DMS53 treated with DMSO at 0.1 percent for 48 hours (cell line): ENCODE results near the gene LMTK2.
A peak's percentile ranks its signal among the peaks of the same experiment; 100 is the strongest.

Experiments used
- DNase-seq: peaks from one replicate; lab custom pipeline; 2025; ENCODE audit not compliant: unreplicated experiment; lab: John Stamatoyannopoulos, UW

The LMTK2 gene

GRCh38 chr7:98200364-98200763, 93.7 kb downstream of the LMTK2 start:
- no peak for DNase-seq

DNA sequence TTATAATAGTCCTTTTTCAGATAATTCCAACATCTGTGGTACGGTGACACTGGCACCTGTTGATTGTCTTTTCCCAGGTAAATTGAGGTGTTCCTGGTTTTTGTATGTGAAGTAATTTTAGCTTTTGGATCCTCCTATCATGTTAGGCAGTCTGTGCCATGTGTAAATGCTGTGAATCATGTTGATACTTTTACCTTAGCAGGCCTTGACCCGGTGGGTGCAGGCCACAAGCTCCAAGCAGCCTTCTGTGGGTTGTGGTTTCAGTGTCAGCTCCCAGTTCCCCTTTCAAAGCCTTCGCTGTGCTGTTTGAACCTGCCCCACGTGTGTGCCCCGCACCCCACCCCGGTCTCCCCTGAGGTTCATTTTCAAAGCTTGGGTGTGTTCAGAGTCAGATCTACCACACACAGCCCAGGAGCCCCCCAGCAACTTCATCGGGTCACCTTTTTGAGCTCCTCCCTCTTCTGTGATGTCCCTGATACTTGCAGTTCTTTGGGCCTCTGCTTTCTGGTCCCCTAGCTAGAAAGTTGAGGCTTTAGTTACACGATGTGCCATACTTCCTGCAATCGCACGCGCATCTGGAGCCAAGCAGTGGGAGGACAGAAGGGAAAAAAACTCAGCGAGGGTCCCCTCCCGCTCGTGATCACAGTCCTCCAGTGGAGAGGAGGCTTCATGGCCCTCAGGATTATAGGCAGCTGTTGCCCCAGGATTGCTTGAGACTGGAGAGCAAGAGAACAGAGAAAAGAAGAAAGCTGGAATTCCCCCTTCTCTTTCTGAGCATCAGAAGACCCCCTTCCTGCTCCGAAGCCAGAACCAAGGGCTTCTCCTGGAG, 95.9 kb downstream of the LMTK2 start:
- no peak for DNase-seq

DNA sequence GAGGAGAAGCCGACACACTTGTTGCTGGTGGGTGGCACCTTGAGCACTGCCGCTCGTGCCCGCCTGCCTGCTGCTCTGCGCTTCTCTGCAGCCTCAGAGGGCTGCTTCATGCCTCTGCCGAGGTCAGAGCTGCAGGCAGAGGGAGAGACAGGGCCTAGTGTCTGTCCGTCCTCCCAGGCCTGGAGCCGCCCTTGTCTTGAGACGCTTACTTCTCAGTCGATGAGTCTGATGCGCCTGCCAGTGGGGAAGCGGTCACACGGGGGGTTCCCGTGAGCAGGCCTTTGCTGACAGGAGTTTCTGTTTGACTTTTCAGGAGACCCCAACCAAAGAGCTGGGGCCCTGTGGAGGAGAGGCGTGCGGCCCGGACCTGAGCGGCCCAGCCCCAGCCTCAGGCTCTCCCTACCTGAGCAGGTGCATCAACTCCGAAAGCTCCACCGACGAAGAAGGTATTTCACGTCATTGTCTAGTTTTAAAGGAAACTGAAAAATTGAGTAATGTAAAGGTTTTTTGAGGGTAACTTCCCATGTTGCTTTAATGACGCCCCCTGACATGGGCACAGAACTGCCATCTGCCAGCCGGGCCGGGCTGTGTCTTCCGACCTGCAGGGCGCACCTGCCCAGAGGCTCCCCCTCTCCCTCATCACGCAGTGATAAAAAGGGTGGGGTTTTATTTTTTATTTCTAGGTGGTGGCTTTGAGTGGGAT, 96.8 kb downstream of the LMTK2 start:
- no peak for DNase-seq

GRCh38 chr7:98203964-98204605, 97.4 kb downstream of the LMTK2 start:
- DNase-seq, result no peak

DNA sequence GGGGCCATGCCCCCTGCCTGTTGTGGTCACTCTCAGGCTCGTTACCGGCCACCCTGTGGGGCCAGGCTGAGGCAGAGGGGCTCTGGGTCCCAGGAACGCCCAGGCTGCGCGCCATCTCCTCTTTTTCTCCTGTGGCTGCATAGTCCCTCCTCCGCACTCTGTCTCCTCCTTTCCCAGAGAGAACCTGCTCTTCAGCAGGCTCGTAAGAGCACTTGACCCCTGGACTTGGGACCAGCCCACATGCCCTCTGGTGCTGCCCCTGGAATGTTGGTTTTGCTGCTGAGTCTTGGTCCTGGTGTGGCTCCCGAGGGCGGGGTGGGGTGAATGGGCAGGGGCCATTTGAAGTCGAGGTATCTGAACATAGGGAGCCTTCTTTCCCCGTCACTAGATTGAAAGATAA, 98.0 kb downstream of the LMTK2 start:
- peak; percentile 69 for DNase-seq

DNA sequence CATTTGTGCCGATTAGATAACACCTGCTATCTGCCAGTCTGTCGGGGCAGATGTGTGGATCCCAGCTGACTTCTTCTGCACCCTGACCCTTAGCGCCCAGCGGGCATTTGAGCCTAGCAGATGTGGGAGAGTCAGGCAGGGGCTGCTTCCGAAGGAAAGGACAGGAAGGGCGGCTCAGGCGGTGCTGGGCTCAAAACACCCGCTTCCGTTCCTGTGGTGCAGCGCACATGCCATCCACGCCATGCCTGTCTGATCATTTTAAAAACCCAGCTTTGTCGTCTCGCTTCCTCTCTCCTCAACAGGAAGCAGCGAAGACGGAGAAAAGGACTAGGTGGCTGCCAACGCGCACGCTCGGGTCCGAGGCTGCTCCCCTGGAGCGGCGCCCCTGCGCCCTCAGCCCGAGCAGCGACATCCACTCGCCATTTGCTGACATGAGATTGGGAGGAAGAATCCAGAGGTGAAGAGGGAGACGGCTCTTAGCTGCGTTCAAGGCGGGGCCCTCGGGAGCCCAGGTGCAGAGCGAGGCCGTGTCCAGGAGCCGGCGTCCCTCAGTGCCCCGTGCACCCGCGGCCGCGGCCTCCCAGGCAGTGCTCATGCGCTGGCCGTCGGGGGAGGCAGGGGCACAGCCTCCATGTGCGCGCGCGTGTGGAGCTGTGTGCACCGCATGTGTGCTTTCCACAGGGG, 98.6 kb downstream of the LMTK2 start:
- DNase-seq, result peak; percentile 40

GRCh38 chr7:98206451-98207330, 100.0 kb downstream of the LMTK2 start:
- DNase-seq, result no peak

GRCh38 chr7:98209166-98209920, 102.7 kb downstream of the LMTK2 start:
- no peak for DNase-seq

- peak; percentile 71 for DNase-seq
Measured at GRCh38 chr7:98210513-98211220, 104.0 kb downstream of the LMTK2 start.

DNA sequence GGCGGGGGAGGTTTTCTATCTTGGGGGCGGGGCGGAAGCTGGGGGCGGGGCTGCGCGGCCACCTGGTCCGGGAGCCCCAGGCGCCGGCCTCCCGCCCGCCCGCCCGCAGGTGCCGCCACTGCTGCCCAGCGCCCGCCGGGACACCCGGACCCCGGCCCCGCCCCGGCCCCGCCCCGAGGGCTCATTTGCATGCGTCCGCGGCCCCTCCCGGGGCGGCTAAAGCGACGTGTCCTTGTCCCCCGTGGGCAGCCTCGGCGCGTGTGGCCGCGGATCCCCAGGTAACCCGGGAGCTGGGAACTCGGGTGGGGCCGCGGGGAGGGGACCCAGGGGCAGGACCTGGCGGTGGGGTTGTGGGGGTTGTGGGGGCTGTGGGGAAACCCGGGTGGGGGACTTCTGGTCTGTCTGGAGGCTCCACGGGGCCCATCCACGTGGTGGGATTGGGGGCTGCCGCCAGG, 104.6 kb downstream of the LMTK2 start, which contains the start of gene BHLHA15:
Gene BHLHA15 (plus strand): TSS at position 219 of the 455 bp plus-strand sequence. CDS start 871 bp downstream, outside the sequence.
- peak; percentile 56 for DNase-seq

GRCh38 chr7:98211676-98212531, 105.2 kb downstream of the LMTK2 start:
- DNase-seq, result no peak

- DNase-seq, result no peak
Measured at GRCh38 chr7:98212532-98213041, 105.9 kb downstream of the LMTK2 start.

DNA sequence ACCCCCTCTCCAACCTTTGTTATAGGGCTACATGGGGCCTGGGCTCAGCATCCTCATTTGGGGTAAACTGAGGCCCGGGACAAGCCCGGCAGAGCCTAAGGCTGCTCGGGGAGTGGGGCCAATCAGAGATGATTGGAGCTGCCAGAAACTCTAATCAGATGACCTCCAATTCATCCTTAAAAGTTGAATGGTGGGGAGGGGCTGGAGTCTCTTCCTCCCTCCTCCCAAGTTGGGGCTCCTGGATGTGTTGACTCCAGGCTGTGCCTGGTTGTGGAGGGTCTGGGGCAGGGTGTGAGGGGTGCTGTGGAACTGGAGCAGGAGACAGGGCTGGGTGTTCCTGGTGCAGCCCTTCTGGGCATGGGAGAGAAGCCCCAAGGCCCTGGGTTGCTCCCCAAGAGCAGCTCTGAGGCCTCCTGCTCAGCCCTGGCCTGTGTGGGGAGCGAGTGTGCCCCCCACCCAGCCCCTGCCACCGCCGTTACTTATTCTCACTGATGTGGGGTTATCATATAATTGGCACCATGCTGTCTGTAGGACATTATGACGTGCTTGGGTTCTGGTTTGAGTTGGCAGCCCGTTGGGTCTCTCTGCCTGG, 106.7 kb downstream of the LMTK2 start:
- no peak for DNase-seq

DNA sequence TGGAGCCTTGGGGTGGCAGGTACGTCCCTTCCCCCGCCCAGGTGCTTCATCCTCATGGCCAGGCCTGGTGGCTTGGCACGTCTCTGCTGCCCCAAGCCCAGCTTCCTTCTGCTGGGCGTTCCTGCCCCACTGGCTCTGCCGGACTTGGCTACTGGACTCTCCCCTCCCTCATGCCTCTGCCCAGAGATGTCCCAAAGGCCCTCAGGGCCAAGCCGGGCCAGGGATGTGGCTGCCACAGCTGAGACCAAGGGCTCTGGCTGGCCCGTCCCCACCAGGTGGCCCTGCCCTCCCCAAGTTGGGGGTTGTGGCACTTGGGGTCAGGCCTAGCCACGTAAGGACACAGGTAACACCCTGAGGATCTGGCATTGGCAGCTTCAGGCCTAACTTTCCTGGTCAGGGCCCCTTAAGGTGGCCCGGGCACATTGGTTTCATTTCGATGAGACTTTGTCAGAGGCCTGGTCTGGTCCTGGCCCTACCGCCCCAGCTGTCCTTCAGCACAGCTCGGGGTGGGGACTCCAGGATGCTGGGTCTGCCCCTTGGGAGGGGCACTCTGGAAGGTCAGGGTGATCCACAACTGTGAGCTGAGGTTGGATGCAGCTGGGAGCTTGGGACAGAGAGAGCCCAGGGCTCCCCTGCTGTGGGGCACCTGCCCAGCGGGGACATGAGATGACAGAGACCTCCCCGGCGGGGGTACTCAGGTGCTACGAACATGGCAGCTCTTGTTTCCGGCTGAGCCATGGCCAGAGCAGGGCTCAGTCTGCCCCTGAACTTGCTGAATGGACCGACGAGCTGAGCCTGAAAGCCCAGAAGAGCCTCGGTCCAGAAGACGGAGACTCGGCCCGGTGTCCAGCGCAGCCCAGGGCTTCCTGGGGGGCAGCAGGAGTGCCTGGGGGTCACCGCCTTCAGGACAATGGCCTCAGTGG, 107.5 kb downstream of the LMTK2 start:
- no peak for DNase-seq

- DNase-seq, result no peak
Measured at GRCh38 chr7:98214811-98215321, 108.2 kb downstream of the LMTK2 start.
